Measurements from ENCODE around the gene TM4SF1.

The TM4SF1 gene

GRCh38 chr3:149391960-149392359, 14.5 kb upstream of the TM4SF1 start:
- Histone ChIP-seq H3K79me2 (no peaks in the 10 kb centered on the region), H3K9me3 (ENCODE audit: control insufficient read depth, low read length) (no peaks in the 10 kb centered on the region), H3K4me3 (ENCODE audit: low read depth, low read length) (no peak overlapping the region), H3K27me3 (ENCODE audit: control insufficient read depth, insufficient read depth, low read length) (no peaks in the 10 kb centered on the region), H3K4me1 (no peaks in the 10 kb centered on the region), H2AFZ (no peak overlapping the region), H3K36me3 (ENCODE audit: control insufficient read depth, insufficient read depth, low read length) (no peaks in the 10 kb centered on the region), H3K27ac (no peak overlapping the region), H3K4me2 (ENCODE audit: low read length) (no peak overlapping the region), H3K9ac (no peak overlapping the region)
- no peak for TF ChIP-seq CTCF (IDR thresholded peaks at IDR 0.05)

- Histone ChIP-seq H3K4me1 (no peaks in the 10 kb centered on the region), H3K4me2 (ENCODE audit: low read length) (no peak overlapping the region), H3K9ac (no peak overlapping the region), H3K79me2 (no peaks in the 10 kb centered on the region), H2AFZ (no peak overlapping the region), H3K27ac (no peak overlapping the region), H3K27me3 (ENCODE audit: control insufficient read depth, insufficient read depth, low read length) (no peaks in the 10 kb centered on the region), H3K4me3 (ENCODE audit: low read depth, low read length) (no peak overlapping the region), H3K36me3 (ENCODE audit: control insufficient read depth, insufficient read depth, low read length) (no peaks in the 10 kb centered on the region), H3K9me3 (ENCODE audit: control insufficient read depth, low read length) (no peaks in the 10 kb centered on the region)
- no peak for TF ChIP-seq CTCF (IDR thresholded peaks at IDR 0.05)
Observed at GRCh38 chr3:149390772-149391212, 13.3 kb upstream of the TM4SF1 start.

- H3K4me3 ChIP-seq (ENCODE audit: low read depth, low read length), result no peak overlapping the region
- H3K4me1 ChIP-seq, result no peaks in the 10 kb centered on the region
- no peak overlapping the region for H3K9ac ChIP-seq
- no peak for TF ChIP-seq CTCF (IDR thresholded peaks at IDR 0.05)
- no peaks in the 10 kb centered on the region for H3K79me2 ChIP-seq
- H3K9me3 ChIP-seq (ENCODE audit: control insufficient read depth, low read length), result no peaks in the 10 kb centered on the region
- H3K36me3 ChIP-seq (ENCODE audit: control insufficient read depth, insufficient read depth, low read length), result no peaks in the 10 kb centered on the region
- H3K4me2 ChIP-seq (ENCODE audit: low read length), result no peak overlapping the region
- H2AFZ ChIP-seq, result no peak overlapping the region
- no peaks in the 10 kb centered on the region for H3K27me3 ChIP-seq (ENCODE audit: control insufficient read depth, insufficient read depth, low read length)
- H3K27ac ChIP-seq, result no peak overlapping the region
Observed at GRCh38 chr3:149390294-149390693, 12.8 kb upstream of the TM4SF1 start.

GRCh38 chr3:149388531-149389417, 11.3 kb upstream of the TM4SF1 start:
- Histone ChIP-seq H2AFZ (no peak overlapping the region), H3K27me3 (ENCODE audit: control insufficient read depth, insufficient read depth, low read length) (no peaks in the 10 kb centered on the region), H3K4me3 (ENCODE audit: low read depth, low read length) (no peak overlapping the region), H3K79me2 (no peaks in the 10 kb centered on the region), H3K27ac (no peak overlapping the region), H3K4me1 (no peaks in the 10 kb centered on the region), H3K9ac (no peak overlapping the region), H3K36me3 (ENCODE audit: control insufficient read depth, insufficient read depth, low read length) (no peaks in the 10 kb centered on the region), H3K4me2 (ENCODE audit: low read length) (no peak overlapping the region), H3K9me3 (ENCODE audit: control insufficient read depth, low read length) (no peaks in the 10 kb centered on the region)
- no peak for TF ChIP-seq CTCF (IDR thresholded peaks at IDR 0.05)

GRCh38 chr3:149388001-149388440, 10.6 kb upstream of the TM4SF1 start:
- Histone ChIP-seq H3K4me1 (no peaks in the 10 kb centered on the region), H3K9me3 (ENCODE audit: control insufficient read depth, low read length) (no peaks in the 10 kb centered on the region), H3K79me2 (no peaks in the 10 kb centered on the region), H3K36me3 (ENCODE audit: control insufficient read depth, insufficient read depth, low read length) (no peaks in the 10 kb centered on the region), H3K4me3 (ENCODE audit: low read depth, low read length) (no peak overlapping the region), H3K4me2 (ENCODE audit: low read length) (no peak overlapping the region), H3K27ac (no peak overlapping the region), H3K27me3 (ENCODE audit: control insufficient read depth, insufficient read depth, low read length) (no peaks in the 10 kb centered on the region), H3K9ac (no peak overlapping the region), H2AFZ (no peak overlapping the region)
- TF ChIP-seq CTCF (IDR thresholded peaks at IDR 0.05), result no peak
